GM23338 (cell line): ENCODE data around the gene FRYL. TPM values are rescaled to one million over a fixed set of nuclear protein-coding genes. Genes with fewer than 3 reads are reported as not detected.
A peak's percentile ranks its signal among the peaks of the same experiment; 100 is the strongest.

Experiments used
- ATAC-seq: fragments of 200-7000 bp; cut with Tn5 transposase; 3 replicates; pipeline ENCODE4 v1.9.1; 2020
- DNase-seq: peaks from one replicate; pipeline ENCODE4 v3.0.0-alpha.2; 2015; ENCODE audit warnings: low spot score
- H2AFZ ChIP-seq: fragments of 200-600 bp; sonication (generic); 2 replicates; pipeline ENCODE4 v1.8.0; 2016; ENCODE audit warnings: antibody characterized with exemption, mild to moderate bottlenecking, moderate library complexity
- H3F3A ChIP-seq: fragments of 200-600 bp; sonication (generic); replicated peaks from 2 replicates; pipeline ENCODE4 v1.8.0; 2017; ENCODE audit warnings: antibody characterized with exemption, mixed run types, low read depth
- H3K27ac ChIP-seq: fragments of 200-600 bp; sonication (generic); 2 replicates; pipeline ENCODE4 v1.6.1; 2016; ENCODE audit warnings: low read depth
- H3K27me3 ChIP-seq: fragments of 200-600 bp; sonication (generic); 2 replicates; pipeline ENCODE4 v1.8.0; 2016; ENCODE audit warnings: mild to moderate bottlenecking, mixed run types, moderate library complexity; ENCODE audit not compliant: insufficient read depth
- H3K36me3 ChIP-seq: fragments of 200-600 bp; sonication (generic); 2 replicates; pipeline ENCODE4 v1.8.0; 2016; ENCODE audit warnings: mild to moderate bottlenecking; ENCODE audit not compliant: insufficient read depth
- H3K4me1 ChIP-seq: fragments of 200-600 bp; sonication (generic); 2 replicates; pipeline ENCODE4 v1.8.0; 2016; ENCODE audit warnings: mild to moderate bottlenecking, moderate library complexity; ENCODE audit not compliant: insufficient read depth
- H3K4me2 ChIP-seq: fragments of 200-600 bp; sonication (generic); 2 replicates; pipeline ENCODE4 v1.7.1; 2017; ENCODE audit warnings: mixed run types
- H3K4me3 ChIP-seq: fragments of 200-600 bp; sonication (generic); 2 replicates; pipeline ENCODE4 v1.6.1; 2016; ENCODE audit warnings: mixed run types
- H3K79me2 ChIP-seq: fragments of 200-600 bp; sonication (generic); replicated peaks from 2 replicates; pipeline ENCODE4 v1.8.0; 2017; ENCODE audit warnings: mild to moderate bottlenecking; ENCODE audit not compliant: insufficient read depth
- H3K9me2 ChIP-seq: fragments of 200-600 bp; sonication (generic); 2 replicates; pipeline ENCODE4 v1.8.0; 2017; ENCODE audit not compliant: insufficient read depth
- H4K20me1 ChIP-seq: fragments of 200-600 bp; sonication (generic); replicated peaks from 2 replicates; pipeline ENCODE4 v1.8.0; 2017; ENCODE audit warnings: mild to moderate bottlenecking; ENCODE audit not compliant: insufficient read depth
- H3K27ac Mint-ChIP-seq: 2 replicates; pipeline ENCODE4 v1.8.0; 2020; ENCODE audit warnings: inconsistent platforms, mild to moderate bottlenecking, moderate library complexity, mixed read lengths
- H3K27me3 Mint-ChIP-seq: 3 replicates; pipeline ENCODE4 v1.8.0; 2022; ENCODE audit warnings: low read depth, mild to moderate bottlenecking, moderate library complexity, mixed read lengths, inconsistent platforms; ENCODE audit not compliant: insufficient read depth, poor library complexity
- H3K36me3 Mint-ChIP-seq: 3 replicates; pipeline ENCODE4 v1.8.0; 2021; ENCODE audit warnings: low read depth, mild to moderate bottlenecking, inconsistent platforms, moderate library complexity, mixed read lengths
- H3K4me1 Mint-ChIP-seq: 3 replicates; pipeline ENCODE4 v1.8.0; 2020; ENCODE audit warnings: mild to moderate bottlenecking, inconsistent platforms, mixed read lengths
- H3K4me3 Mint-ChIP-seq: 3 replicates; pipeline ENCODE4 v1.8.0; 2021; ENCODE audit warnings: moderate library complexity, mild to moderate bottlenecking, inconsistent platforms, mixed read lengths
- H3K9me3 Mint-ChIP-seq: 3 replicates; pipeline ENCODE4 v1.8.0; 2020; ENCODE audit warnings: moderate library complexity, mild to moderate bottlenecking, inconsistent platforms, mixed read lengths
- ETS1 ChIP-seq: IDR thresholded peaks from 2 replicates; pipeline ENCODE4 v1.6.1; 2016; ENCODE audit warnings: antibody characterized with exemption
- EZH2phosphoT487 ChIP-seq: fragments of 200-600 bp; sonication (generic); IDR thresholded peaks from one replicate; pipeline ENCODE4 v1.8.1; 2018; ENCODE audit warnings: antibody characterized with exemption; ENCODE audit not compliant: unreplicated experiment
- STAT1 ChIP-seq: IDR thresholded peaks from one replicate; pipeline ENCODE4 v1.6.1; 2016; ENCODE audit warnings: antibody characterized with exemption; ENCODE audit not compliant: unreplicated experiment
- ZNF331 ChIP-seq: fragments of 250-450 bp; sonication (Bioruptor Pico); IDR thresholded peaks from 2 replicates; pipeline ENCODE4 v1.5.0; 2020; ENCODE audit warnings: low read depth, mild to moderate bottlenecking, moderate library complexity
- ZNF462 ChIP-seq: fragments of 250-450 bp; sonication (Bioruptor Pico); IDR thresholded peaks from 2 replicates; pipeline ENCODE4 v1.5.0; 2020; ENCODE audit warnings: mild to moderate bottlenecking, moderate library complexity
- polyA plus RNA-seq: library from polyadenylated mRNA; unstranded; fragments of >200 nt; fragmentation: Nextera tagmentation; extraction: Ambion mirVana; gene quantifications from 2 replicates; pipeline ENCODE4 v1.2.1, GENCODE V29; 2016
- total RNA-seq: library from RNA; depleted of rRNA; stranded (reverse); fragments of >200 nt; shearing (Covaris generic); gene quantifications from 2 replicates; pipeline ENCODE4 v1.2.3, GENCODE V29; 2014

Gene FRYL
- total and polyA plus RNA-seq, 2 experiments from 2014 or later: 30.7 to 53.3 TPM

- TF ChIP-seq ZNF462: no peak
- no peak for TF ChIP-seq STAT1
- no peak for TF ChIP-seq EZH2phosphoT487
- no peak for TF ChIP-seq ZNF331 (CRISPR knock-in tag)
These were observed 236.3 kb downstream of the FRYL start (continued) for GRCh38 chr4:48543796-48544195.

GRCh38 chr4:48542888-48543287 lies 237.2 kb downstream of the FRYL start:
- H3K27ac Mint-ChIP-seq: peak overlapping the region; percentile 1; the same call in 1 of the 2 replicates
- peaks cover 43% of the 10 kb centered on the region; the same call in 2 of the 3 replicates for H3K36me3 Mint-ChIP-seq
- Histone ChIP-seq H2AFZ (no peak overlapping the region), H3K79me2 (no peaks in the 10 kb centered on the region), H3K36me3 (peaks cover 6% of the 10 kb centered on the region; the same call in 1 of the 2 replicates), H3F3A (no peaks in the 10 kb centered on the region), H4K20me1 (no peaks in the 10 kb centered on the region), H3K27me3 (no peaks in the 10 kb centered on the region), H3K4me3 (no peak overlapping the region), H3K4me2 (no peak overlapping the region), H3K4me1 (peaks cover 26% of the 10 kb centered on the region), H3K27ac (no peak overlapping the region), H3K9me2 (no peaks in the 10 kb centered on the region)
- H3K9me3 Mint-ChIP-seq: no peaks in the 10 kb centered on the region
- no peak overlapping the region for H3K4me3 Mint-ChIP-seq
- H3K27me3 Mint-ChIP-seq: peaks cover 2% of the 10 kb centered on the region
- no peak for TF ChIP-seq ETS1
- DNase-seq (no peak), ATAC-seq (no peak)
- peaks cover 37% of the 10 kb centered on the region for H3K4me1 Mint-ChIP-seq
